CD4-positive, alpha-beta T cell treated with Interleukin-2 at 100 ng/mL for 4 hours (primary cell): Measurements from ENCODE around the gene CHKA.

Experiments
- DNase-seq: peaks from one replicate; pipeline ENCODE4 v3.0.0-alpha.2; 2020; ENCODE audit warnings: low spot score

Gene CHKA

GRCh38 chr11:68012843-68013610 lies 108.2 kb downstream of the CHKA start:
- DNase-seq = no peak

- DNase-seq = no peak
Observed at GRCh38 chr11:68012044-68012842, 108.9 kb downstream of the CHKA start.

GRCh38 chr11:68011051-68011943 lies 109.9 kb downstream of the CHKA start:
- DNase-seq = no peak

GRCh38 chr11:68010090-68011041 lies 110.8 kb downstream of the CHKA start, which contains the start of gene ALDH3B1:
Gene ALDH3B1, plus strand, starts transcription at chr11:68010327. Its CDS starts 4,971 bp downstream, at chr11:68015298.
- DNase-seq = no peak

- DNase-seq = no peak
Observed at GRCh38 chr11:68009391-68010089, 111.6 kb downstream of the CHKA start.

- DNase-seq = no peak
Observed at GRCh38 chr11:68008381-68009337, 112.5 kb downstream of the CHKA start.

GRCh38 chr11:68007498-68008380 lies 113.4 kb downstream of the CHKA start:
- no peak for DNase-seq

GRCh38 chr11:68006606-68007166 lies 114.5 kb downstream of the CHKA start:
- no peak for DNase-seq

- DNase-seq = no peak
Observed at GRCh38 chr11:68004551-68005335, 116.4 kb downstream of the CHKA start.

- DNase-seq = peak; percentile 80
Observed at GRCh38 chr11:68003846-68004550, 117.2 kb downstream of the CHKA start, which contains the start of gene UNC93B1. Gene UNC93B1, minus strand, starts transcription at chr11:68004097. Its CDS starts 54 bp downstream, at chr11:68004043.

GRCh38 chr11:68002938-68003845 lies 118.0 kb downstream of the CHKA start:
- DNase-seq = peak; percentile 50
